Measurements from ENCODE around the gene ERC2. TPM values are rescaled to one million over a fixed set of nuclear protein-coding genes. Genes with fewer than 3 reads are reported as not detected.

The ERC2 gene
- total RNA-seq, 2 experiments from 2014 or later, result not detected

- Histone ChIP-seq H3K4me2 (ENCODE audit: low read length) (no peak overlapping the region), H3K27ac (ENCODE audit: low read depth, low read length, poor library complexity, severe bottlenecking) (no peak overlapping the region), H2AFZ (ENCODE audit: low read length) (no peak overlapping the region), H3K79me2 (ENCODE audit: insufficient read depth, low read depth, low read length) (no peaks in the 10 kb centered on the region), H3K36me3 (ENCODE audit: insufficient read depth, low read length) (no peaks in the 10 kb centered on the region), H3K4me3 (ENCODE audit: low read depth, low read length, poor library complexity, severe bottlenecking) (no peak overlapping the region), H3K9me2 (ENCODE audit: insufficient read depth, low read length) (no peaks in the 10 kb centered on the region), H3K9me3 (ENCODE audit: low read length) (no peaks in the 10 kb centered on the region), H4K20me1 (ENCODE audit: insufficient read depth, low read length) (no peaks in the 10 kb centered on the region), H3K4me1 (ENCODE audit: insufficient read depth, low read length, poor library complexity, severe bottlenecking) (no peaks in the 10 kb centered on the region)
- POLR2A ChIA-PET, result interaction anchor here (0.7 kb wide), 1 partner anchor 9 kb away, joined by 3 read pairs; no protein-coding TSS in a partner anchor
- CTCF ChIA-PET (ENCODE audit: unreplicated experiment), result no interaction called here
- no peak for DNase-seq (ENCODE audit: low spot score)
- intact Hi-C loops (cut with micrococcal nuclease; ENCODE audit: unreplicated experiment), result no loop called here
- BruUV-seq (replicated peaks), result no TSS peak
- TF ChIP-seq EZH2phosphoT487 (IDR thresholded peaks at IDR 0.05; ENCODE audit: borderline replicate concordance, low read depth, low read length) (no peak), CTCF (conservative IDR thresholded peaks at IDR 0.05; ENCODE audit: low read length) (no peak)
Measured at GRCh38 chr3:55876560-55876959, 591.7 kb downstream of the ERC2 start.

- Histone ChIP-seq H3K4me1 (ENCODE audit: insufficient read depth, low read length, poor library complexity, severe bottlenecking) (no peaks in the 10 kb centered on the region), H3K4me2 (ENCODE audit: low read length) (no peak overlapping the region), H3K79me2 (ENCODE audit: insufficient read depth, low read depth, low read length) (no peaks in the 10 kb centered on the region), H3K27ac (ENCODE audit: low read depth, low read length, poor library complexity, severe bottlenecking) (no peak overlapping the region), H3K9me3 (ENCODE audit: low read length) (no peaks in the 10 kb centered on the region), H4K20me1 (ENCODE audit: insufficient read depth, low read length) (no peaks in the 10 kb centered on the region), H3K4me3 (ENCODE audit: low read depth, low read length, poor library complexity, severe bottlenecking) (no peak overlapping the region), H3K9me2 (ENCODE audit: insufficient read depth, low read length) (no peaks in the 10 kb centered on the region), H2AFZ (ENCODE audit: low read length) (no peak overlapping the region), H3K36me3 (ENCODE audit: insufficient read depth, low read length) (no peaks in the 10 kb centered on the region)
- BruUV-seq (replicated peaks), result no TSS peak
- intact Hi-C loops (cut with micrococcal nuclease; ENCODE audit: unreplicated experiment), result no loop called here
- POLR2A ChIA-PET, result interaction anchor here (0.7 kb wide), 1 partner anchor 221 kb away, joined by 3 read pairs; no protein-coding TSS in a partner anchor
- CTCF ChIA-PET (ENCODE audit: unreplicated experiment), result no interaction called here
- no peak for DNase-seq (ENCODE audit: low spot score)
- TF ChIP-seq EZH2phosphoT487 (IDR thresholded peaks at IDR 0.05; ENCODE audit: borderline replicate concordance, low read depth, low read length), result no peak
- no peak for TF ChIP-seq CTCF (conservative IDR thresholded peaks at IDR 0.05; ENCODE audit: low read length)
Measured at GRCh38 chr3:55875113-55875512, 593.2 kb downstream of the ERC2 start.

GRCh38 chr3:55873523-55874254, 594.6 kb downstream of the ERC2 start:
- ChIA-PET POLR2A (no interaction called here), CTCF (ENCODE audit: unreplicated experiment) (no interaction called here)
- Histone ChIP-seq H4K20me1 (ENCODE audit: insufficient read depth, low read length) (no peaks in the 10 kb centered on the region), H3K36me3 (ENCODE audit: insufficient read depth, low read length) (no peaks in the 10 kb centered on the region), H3K4me3 (ENCODE audit: low read depth, low read length, poor library complexity, severe bottlenecking) (no peak overlapping the region), H3K27ac (ENCODE audit: low read depth, low read length, poor library complexity, severe bottlenecking) (no peak overlapping the region), H3K9me3 (ENCODE audit: low read length) (no peaks in the 10 kb centered on the region), H3K9me2 (ENCODE audit: insufficient read depth, low read length) (no peaks in the 10 kb centered on the region), H3K79me2 (ENCODE audit: insufficient read depth, low read depth, low read length) (no peaks in the 10 kb centered on the region), H3K4me2 (ENCODE audit: low read length) (no peak overlapping the region), H2AFZ (ENCODE audit: low read length) (no peak overlapping the region), H3K4me1 (ENCODE audit: insufficient read depth, low read length, poor library complexity, severe bottlenecking) (no peaks in the 10 kb centered on the region)
- no peak for TF ChIP-seq CTCF (conservative IDR thresholded peaks at IDR 0.05; ENCODE audit: low read length)
- TF ChIP-seq EZH2phosphoT487 (IDR thresholded peaks at IDR 0.05; ENCODE audit: borderline replicate concordance, low read depth, low read length), result no peak
- no TSS peak for BruUV-seq (replicated peaks)
- intact Hi-C loops (cut with micrococcal nuclease; ENCODE audit: unreplicated experiment), result no loop called here
- no peak for DNase-seq (ENCODE audit: low spot score)

Data from OCI-LY7 (cell line).